Mucosa of descending colon (tissue), 3 donors: ENCODE data around the gene VIPR2. TPM values are rescaled to one million over a fixed set of nuclear protein-coding genes. Genes with fewer than 3 reads are reported as not detected.

Source experiments
- ATAC-seq: fragments of 200-7000 bp; cut with Tn5 transposase; one replicate; pipeline ENCODE4 v1.9.1; 2020; ENCODE audit warnings: mild to moderate bottlenecking, moderate library complexity
- DNase-seq, 3 donors: peaks; one replicate each; pipeline ENCODE4 v3.0.0-alpha.2; 2020
- H3K36me3 ChIP-seq: fragments of 200-600 bp; one replicate; pipeline ENCODE4 v1.8.0; 2021; ENCODE audit warnings: low read depth, mild to moderate bottlenecking
- H3K4me1 ChIP-seq: fragments of 200-600 bp; one replicate; pipeline ENCODE4 v1.8.0; 2021; ENCODE audit warnings: low read depth, mild to moderate bottlenecking
- H3K4me3 ChIP-seq: fragments of 200-600 bp; one replicate; pipeline ENCODE4 v1.8.0; 2021; ENCODE audit warnings: mild to moderate bottlenecking
- H3K9me3 ChIP-seq: fragments of 200-600 bp; one replicate; pipeline ENCODE4 v1.8.0; 2021; ENCODE audit warnings: mild to moderate bottlenecking
- intact Hi-C, 2 donors: fragments of 100-400 bp; cut with DNase I in 1 of 2; cut with micrococcal nuclease in 1 of 2; formaldehyde crosslinking; loops; one replicate each; pipeline versions ENCODE4 v1.11.0 to v1.11.1; 2022; cut with DNase I, micrococcal nuclease
- total RNA-seq, 3 donors: library from RNA; stranded (reverse); fragmentation: NEBNext Ultra II Directional in 2 of 3; extraction: Animal tissue kit (Norgen Biotek cat#: 25700) in 2 of 3; gene quantifications; one replicate each; pipeline versions ENCODE4 v1.2.1 to v1.2.4, GENCODE V29; 2021 to 2023
- TF ChIP-seq, protein P1 (sequence below): fragments of 200-600 bp; IDR thresholded peaks from one replicate; pipeline ENCODE4 v1.8.0; 2022; ENCODE audit warnings: antibody characterized with exemption, mild to moderate bottlenecking
- donor health status: DM: no; HTN: no; CAD: no; lungs with moderate emphysema.
- donor health status: DM: no; HTN: no; CAD: no.
- donor health status: DM: no; HTN: yes; CAD: no.

Gene VIPR2
- total RNA-seq, 3 donors from 2014 or later = 0.58 to 19.8 (median 2.4) TPM

- no peak overlapping the region for H3K4me3 ChIP-seq
- peaks cover 3% of the 10 kb centered on the region for H3K4me1 ChIP-seq
- intact Hi-C loops = no loop called here
- TF ChIP-seq, protein P1, sequence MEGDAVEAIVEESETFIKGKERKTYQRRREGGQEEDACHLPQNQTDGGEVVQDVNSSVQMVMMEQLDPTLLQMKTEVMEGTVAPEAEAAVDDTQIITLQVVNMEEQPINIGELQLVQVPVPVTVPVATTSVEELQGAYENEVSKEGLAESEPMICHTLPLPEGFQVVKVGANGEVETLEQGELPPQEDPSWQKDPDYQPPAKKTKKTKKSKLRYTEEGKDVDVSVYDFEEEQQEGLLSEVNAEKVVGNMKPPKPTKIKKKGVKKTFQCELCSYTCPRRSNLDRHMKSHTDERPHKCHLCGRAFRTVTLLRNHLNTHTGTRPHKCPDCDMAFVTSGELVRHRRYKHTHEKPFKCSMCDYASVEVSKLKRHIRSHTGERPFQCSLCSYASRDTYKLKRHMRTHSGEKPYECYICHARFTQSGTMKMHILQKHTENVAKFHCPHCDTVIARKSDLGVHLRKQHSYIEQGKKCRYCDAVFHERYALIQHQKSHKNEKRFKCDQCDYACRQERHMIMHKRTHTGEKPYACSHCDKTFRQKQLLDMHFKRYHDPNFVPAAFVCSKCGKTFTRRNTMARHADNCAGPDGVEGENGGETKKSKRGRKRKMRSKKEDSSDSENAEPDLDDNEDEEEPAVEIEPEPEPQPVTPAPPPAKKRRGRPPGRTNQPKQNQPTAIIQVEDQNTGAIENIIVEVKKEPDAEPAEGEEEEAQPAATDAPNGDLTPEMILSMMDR = no peak
- ATAC-seq = no peak
- no peak for DNase-seq
- no peaks in the 10 kb centered on the region for H3K36me3 ChIP-seq
- H3K9me3 ChIP-seq = no peaks in the 10 kb centered on the region
Measured at GRCh38 chr7:159064816-159065510, 79.7 kb downstream of the VIPR2 start.

GRCh38 chr7:159064121-159064815, 80.4 kb downstream of the VIPR2 start:
- intact Hi-C loops = no loop called here
- ATAC-seq (no peak), DNase-seq (no peak)
- Histone ChIP-seq H3K36me3 (no peaks in the 10 kb centered on the region), H3K4me1 (no peaks in the 10 kb centered on the region), H3K4me3 (no peak overlapping the region), H3K9me3 (no peaks in the 10 kb centered on the region)
- TF ChIP-seq, protein P1 = no peak

DNA sequence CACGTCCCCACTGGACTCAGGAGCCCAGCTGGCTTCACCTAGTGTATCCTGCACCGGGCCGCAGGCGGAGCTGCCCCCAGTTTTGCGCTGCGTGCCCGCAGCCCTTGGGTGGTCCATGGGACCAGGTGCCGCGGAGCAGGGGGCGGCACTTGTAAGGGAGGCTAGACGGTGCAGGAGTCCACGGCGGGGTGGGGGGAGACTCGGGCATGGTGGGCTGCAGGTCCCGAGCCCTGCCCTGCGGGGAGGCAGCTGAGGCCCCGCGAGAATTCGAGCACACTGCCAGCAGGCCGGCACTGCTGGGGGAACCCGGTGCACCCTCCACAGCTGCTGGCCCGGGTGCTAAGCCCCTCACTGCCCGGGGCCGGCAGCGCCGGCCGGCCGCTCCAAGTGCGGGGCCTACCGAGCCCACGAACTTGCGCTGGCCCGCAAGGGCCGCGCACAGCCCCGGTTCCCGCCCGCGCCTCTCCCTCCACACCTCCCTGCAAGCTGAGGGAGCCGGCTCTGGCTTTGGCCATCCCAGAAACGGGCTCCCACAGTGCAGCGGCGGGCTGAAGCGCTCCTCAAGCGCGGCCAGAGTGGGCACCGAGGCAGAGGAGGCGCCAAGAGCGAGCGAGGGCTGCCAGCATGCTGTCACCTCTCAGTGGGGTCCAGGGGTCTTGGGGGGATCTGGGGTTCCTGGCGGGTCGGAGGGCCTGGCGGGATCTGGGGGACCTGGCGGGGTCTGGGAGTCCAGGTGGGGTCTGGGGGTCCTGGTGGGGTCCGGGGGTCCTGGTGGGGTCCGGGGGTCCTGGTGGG, 81.4 kb downstream of the VIPR2 start:
- intact Hi-C loops = no loop called here
- Histone ChIP-seq H3K4me1 (no peaks in the 10 kb centered on the region), H3K36me3 (no peaks in the 10 kb centered on the region), H3K9me3 (no peaks in the 10 kb centered on the region), H3K4me3 (no peak overlapping the region)
- TF ChIP-seq, protein P1 = no peak
- no peak for ATAC-seq
- no peak for DNase-seq

DNA sequence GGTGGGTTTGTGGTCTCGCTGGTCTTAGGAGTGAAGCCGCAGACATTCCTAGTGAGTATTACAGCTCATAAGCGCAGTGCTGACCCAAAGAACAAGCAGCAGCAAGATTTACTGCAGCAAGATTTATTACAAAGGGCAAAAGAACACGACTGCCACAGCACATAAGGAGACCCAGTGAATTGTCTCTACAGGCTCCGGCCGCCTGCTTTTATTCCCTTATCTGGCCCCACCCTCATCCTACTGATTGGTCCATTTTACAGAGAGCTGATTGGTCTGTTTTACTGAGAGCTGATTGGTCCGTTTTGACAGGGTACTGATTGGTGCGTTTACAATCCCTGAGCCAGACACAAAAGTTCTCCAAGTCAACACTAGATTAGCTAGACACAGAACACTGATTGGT, 82.1 kb downstream of the VIPR2 start:
- intact Hi-C loops = no loop called here
- ATAC-seq (no peak), DNase-seq (no peak)
- Histone ChIP-seq H3K4me1 (no peaks in the 10 kb centered on the region), H3K4me3 (no peak overlapping the region), H3K36me3 (no peaks in the 10 kb centered on the region), H3K9me3 (no peaks in the 10 kb centered on the region)
- TF ChIP-seq, protein P1 = no peak

- intact Hi-C loops = no loop called here
- DNase-seq (no peak), ATAC-seq (no peak)
- Histone ChIP-seq H3K9me3 (no peaks in the 10 kb centered on the region), H3K36me3 (no peaks in the 10 kb centered on the region), H3K4me1 (no peaks in the 10 kb centered on the region), H3K4me3 (no peak overlapping the region)
- TF ChIP-seq, protein P1 = no peak
Measured at GRCh38 chr7:159061674-159062212, 82.9 kb downstream of the VIPR2 start.
